Neural crest cell (in vitro differentiated cells): ENCODE results near the gene DNMT3B. TPM values are rescaled to one million over a fixed set of nuclear protein-coding genes. Genes with fewer than 3 reads are reported as not detected.
"Not testable (repeated sequence)": the region's sequence is repeated elsewhere in the genome, so short reads cannot be mapped to it uniquely, and the experiment has no call there.

ENCODE experiments used
- DNase-seq: peaks from one replicate; pipeline ENCODE4 v3.0.0; 2021; ENCODE audit warnings: low read depth, mixed read lengths, low spot score
- H3K27ac Mint-ChIP-seq: one replicate; pipeline ENCODE4 v1.8.0; 2021; ENCODE audit warnings: mild to moderate bottlenecking, mixed read lengths; ENCODE audit not compliant: unreplicated experiment
- H3K27me3 Mint-ChIP-seq: 2 replicates; pipeline ENCODE4 v1.8.0; 2021; ENCODE audit warnings: low read depth, mild to moderate bottlenecking, mixed read lengths
- H3K36me3 Mint-ChIP-seq: 2 replicates; pipeline ENCODE4 v1.8.0; 2021; ENCODE audit warnings: low read depth, mild to moderate bottlenecking, mixed read lengths
- H3K4me1 Mint-ChIP-seq: 2 replicates; pipeline ENCODE4 v1.8.0; 2021; ENCODE audit warnings: mixed read lengths
- H3K4me3 Mint-ChIP-seq: one replicate; pipeline ENCODE4 v1.8.0; 2021; ENCODE audit warnings: mild to moderate bottlenecking, mixed read lengths
- H3K9me3 Mint-ChIP-seq: 2 replicates; pipeline ENCODE4 v1.8.0; 2021; ENCODE audit warnings: mixed read lengths
- long read RNA-seq: library from polyadenylated mRNA; unstranded; transcript quantifications from one replicate; pipeline ENCODE4 v2.0.0, GENCODE V29; 2020
- total RNA-seq: library from RNA; stranded (reverse); gene quantifications from 2 replicates; pipeline ENCODE4 v1.2.1, GENCODE V29; 2021
- TF ChIP-seq, protein P1 (sequence below): fragments of 200-600 bp; sonication (generic); conservative IDR thresholded peaks from 2 replicates; pipeline ENCODE4 v1.5.0; 2021; ENCODE audit warnings: antibody characterized with exemption, mild to moderate bottlenecking

Gene DNMT3B
- total RNA-seq: 57.3 and 58.0 TPM in 2 replicates
- long read RNA-seq, full-length matches to known transcripts: 1 of 78 reads
- long read RNA-seq, partial matches to known transcripts: 54 of 78 reads
- long read RNA-seq, other reads (novel, unspliced or antisense): 23 of 78 reads

DNA sequence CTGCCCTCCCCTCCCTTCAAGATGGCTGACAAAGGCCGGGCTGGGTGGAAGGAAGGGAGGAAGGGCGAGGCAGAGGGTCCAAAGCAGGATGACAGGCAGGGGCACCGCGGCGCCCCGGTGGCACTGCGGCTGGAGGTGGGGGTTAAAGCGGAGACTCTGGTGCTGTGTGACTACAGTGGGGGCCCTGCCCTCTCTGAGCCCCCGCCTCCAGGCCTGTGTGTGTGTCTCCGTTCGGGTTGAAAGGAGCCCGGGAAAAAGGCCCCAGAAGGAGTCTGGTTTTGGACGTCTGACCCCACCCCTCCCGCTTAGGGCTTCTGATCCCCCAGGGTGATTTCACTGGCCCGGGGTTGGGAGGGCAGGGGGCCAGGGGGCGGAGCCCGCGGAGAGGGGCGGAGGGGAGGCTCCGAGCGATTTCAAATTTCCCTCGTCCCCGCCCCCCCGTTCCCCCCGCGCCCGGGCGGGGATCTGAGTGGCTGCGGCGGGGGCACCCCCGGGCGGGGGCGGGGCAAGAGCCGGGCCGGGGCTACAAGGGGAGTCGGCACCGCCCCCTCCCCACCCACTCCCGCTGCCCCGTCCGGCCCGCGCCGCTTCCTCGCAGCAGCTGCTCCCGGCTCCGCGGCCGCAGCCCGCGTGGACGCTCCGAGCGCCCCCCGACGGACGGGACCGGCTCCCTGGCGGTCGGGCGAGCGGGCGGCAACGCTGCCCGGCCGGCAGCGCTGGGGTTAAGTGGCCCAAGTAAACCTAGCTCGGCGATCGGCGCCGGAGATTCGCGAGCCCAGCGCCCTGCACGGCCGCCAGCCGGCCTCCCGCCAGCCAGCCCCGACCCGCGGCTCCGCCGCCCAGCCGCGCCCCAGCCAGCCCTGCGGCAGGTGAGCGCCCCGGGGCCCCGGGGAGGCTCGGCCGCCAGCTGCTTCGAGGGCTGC lies at the start of gene DNMT3B:
Gene DNMT3B, plus strand, starts transcription at position 555 of the 923 bp plus-strand sequence. CDS start 17,939 bp downstream, outside the sequence.
- Mint-ChIP-seq H3K27ac (peak within 1 kb of the TSS; percentile 77), H3K4me1 (peaks cover 42% of the 10 kb centered on the region), H3K9me3 (no peaks in the 10 kb centered on the region), H3K36me3 (no peaks in the 10 kb centered on the region), H3K27me3 (peaks cover 15% of the 10 kb centered on the region), H3K4me3 (peak within 1 kb of the TSS; percentile 98)
- peak; percentile 86 for DNase-seq
- TF ChIP-seq, protein P1, sequence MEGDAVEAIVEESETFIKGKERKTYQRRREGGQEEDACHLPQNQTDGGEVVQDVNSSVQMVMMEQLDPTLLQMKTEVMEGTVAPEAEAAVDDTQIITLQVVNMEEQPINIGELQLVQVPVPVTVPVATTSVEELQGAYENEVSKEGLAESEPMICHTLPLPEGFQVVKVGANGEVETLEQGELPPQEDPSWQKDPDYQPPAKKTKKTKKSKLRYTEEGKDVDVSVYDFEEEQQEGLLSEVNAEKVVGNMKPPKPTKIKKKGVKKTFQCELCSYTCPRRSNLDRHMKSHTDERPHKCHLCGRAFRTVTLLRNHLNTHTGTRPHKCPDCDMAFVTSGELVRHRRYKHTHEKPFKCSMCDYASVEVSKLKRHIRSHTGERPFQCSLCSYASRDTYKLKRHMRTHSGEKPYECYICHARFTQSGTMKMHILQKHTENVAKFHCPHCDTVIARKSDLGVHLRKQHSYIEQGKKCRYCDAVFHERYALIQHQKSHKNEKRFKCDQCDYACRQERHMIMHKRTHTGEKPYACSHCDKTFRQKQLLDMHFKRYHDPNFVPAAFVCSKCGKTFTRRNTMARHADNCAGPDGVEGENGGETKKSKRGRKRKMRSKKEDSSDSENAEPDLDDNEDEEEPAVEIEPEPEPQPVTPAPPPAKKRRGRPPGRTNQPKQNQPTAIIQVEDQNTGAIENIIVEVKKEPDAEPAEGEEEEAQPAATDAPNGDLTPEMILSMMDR: peak; percentile 54

DNA sequence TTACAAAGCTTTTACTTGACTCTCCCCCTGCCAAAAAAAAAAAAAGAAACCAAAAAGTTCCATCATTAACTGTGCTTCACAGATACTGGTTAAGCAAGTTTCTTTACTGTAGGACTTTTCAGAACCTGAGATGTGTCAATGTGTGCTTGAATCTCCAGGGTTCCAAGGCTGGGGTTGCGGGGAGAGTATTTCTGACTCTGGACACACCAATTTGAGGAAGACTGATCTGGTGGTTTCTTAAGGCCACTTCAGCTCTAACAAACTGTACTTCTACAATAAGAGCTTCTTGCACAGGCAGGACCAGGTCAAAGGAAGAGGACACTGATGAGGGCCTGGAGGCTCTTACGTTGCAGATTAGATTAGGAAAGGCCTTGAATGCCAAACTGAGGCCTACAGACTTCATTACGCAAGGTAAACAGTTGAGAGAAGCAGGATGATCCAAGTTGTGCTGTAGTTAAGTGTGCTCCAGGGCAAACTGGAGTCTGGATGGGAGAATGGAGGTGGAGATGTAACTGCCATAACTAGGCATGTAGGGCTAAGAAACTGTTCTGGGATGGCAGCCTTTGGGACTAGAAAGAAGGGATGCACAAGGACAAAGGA lies 43.3 kb upstream of the DNMT3B start:
- no peaks in the 10 kb centered on the region for H3K27me3 Mint-ChIP-seq
- no peak for DNase-seq
- H3K36me3 Mint-ChIP-seq: peaks cover 17% of the 10 kb centered on the region
- H3K4me3 Mint-ChIP-seq: no peak overlapping the region
- TF ChIP-seq, protein P1: no peak
- H3K9me3 Mint-ChIP-seq: no peaks in the 10 kb centered on the region
- H3K27ac Mint-ChIP-seq: no peak overlapping the region
- no peaks in the 10 kb centered on the region for H3K4me1 Mint-ChIP-seq

DNA sequence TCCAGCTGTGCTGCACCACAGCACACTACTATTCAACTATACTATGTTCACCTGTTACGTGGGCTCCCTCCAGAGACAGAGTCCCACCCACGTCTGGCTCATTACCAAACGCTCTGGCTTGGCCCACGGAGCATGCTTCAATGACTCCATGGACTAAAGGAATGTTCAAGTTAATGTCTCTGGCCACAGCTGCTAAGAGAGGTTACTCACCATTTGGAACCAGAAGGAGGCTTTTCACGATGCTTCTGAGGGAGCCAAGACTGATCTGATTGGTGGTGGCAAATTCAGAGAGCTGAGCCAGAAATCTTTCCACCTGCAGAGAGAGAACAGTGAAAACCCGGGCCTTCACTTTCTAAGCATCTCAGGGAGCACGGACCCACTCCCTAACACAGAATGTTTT lies 34.5 kb upstream of the DNMT3B start:
- Mint-ChIP-seq H3K36me3 (peaks cover 16% of the 10 kb centered on the region), H3K27ac (no peak overlapping the region), H3K27me3 (no peaks in the 10 kb centered on the region), H3K4me3 (no peak overlapping the region), H3K4me1 (no peaks in the 10 kb centered on the region), H3K9me3 (peaks cover 4% of the 10 kb centered on the region)
- no peak for DNase-seq
- TF ChIP-seq, protein P1: no peak

DNA sequence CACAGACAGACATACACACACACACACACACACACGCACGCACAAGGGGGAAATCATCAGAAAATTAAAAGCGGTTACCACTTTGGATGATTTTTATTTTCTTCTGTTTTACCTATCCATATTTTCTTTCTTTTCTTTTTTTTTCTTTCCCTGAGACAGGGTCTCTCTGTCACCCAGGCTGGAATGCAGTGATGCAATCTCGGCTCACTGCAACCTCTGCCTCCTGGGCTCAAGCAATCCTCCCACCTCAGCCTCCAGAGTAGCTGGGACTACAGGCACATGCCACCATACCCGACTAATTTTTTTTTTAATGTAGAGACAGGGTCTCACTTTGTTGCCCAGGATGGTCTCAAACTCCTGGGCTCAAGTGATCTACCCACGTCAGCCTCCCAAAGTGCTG lies 33.8 kb upstream of the DNMT3B start:
- H3K27ac Mint-ChIP-seq, H3K27me3 Mint-ChIP-seq, H3K4me3 Mint-ChIP-seq, DNase-seq, H3K4me1 Mint-ChIP-seq, H3K9me3 Mint-ChIP-seq: not testable (repeated sequence)
- peaks cover 16% of the 10 kb centered on the region for H3K36me3 Mint-ChIP-seq

DNA sequence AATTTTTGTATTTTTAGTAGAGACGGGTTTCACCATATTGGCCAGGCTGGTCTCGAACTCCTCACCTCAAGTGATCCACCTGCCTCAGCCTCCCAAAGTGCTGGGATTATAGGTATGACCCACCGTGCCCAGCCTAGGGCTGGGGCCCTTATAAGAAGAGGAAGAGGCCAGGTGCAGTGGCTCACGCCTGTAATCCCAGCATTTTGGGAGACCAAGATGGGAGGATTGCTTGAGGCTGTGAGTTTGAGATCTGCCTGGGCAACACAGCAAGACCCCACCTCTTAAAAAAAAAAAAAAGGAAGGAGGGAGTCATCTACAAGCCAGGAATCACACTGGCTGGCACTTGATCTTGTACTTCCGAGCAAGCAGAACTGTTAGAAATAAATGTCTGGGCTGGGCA lies 32.9 kb upstream of the DNMT3B start:
- H3K27ac Mint-ChIP-seq, H3K4me1 Mint-ChIP-seq, DNase-seq, H3K9me3 Mint-ChIP-seq, H3K4me3 Mint-ChIP-seq, H3K27me3 Mint-ChIP-seq: not testable (repeated sequence)
- H3K36me3 Mint-ChIP-seq: peaks cover 16% of the 10 kb centered on the region

DNA sequence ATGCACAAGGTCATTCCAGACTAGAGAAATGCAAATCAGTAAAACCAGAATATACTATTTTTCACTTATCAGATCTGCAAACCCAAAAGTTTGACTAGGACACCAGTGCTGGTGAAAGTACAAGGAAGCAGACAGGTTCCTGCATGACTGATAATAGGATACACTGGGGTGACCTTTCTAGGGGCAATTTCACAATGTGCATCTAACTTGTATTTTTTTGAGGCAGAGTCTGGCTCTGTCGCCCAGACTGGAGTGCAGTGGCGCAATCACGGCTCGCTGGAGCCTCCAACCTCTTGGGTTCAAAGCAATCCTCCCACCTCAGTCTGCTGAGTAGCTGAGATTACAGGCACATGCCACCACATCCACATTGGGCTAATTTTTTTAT lies 30.3 kb upstream of the DNMT3B start:
- Mint-ChIP-seq H3K27me3 (no peaks in the 10 kb centered on the region), H3K9me3 (no peaks in the 10 kb centered on the region), H3K4me3 (no peak overlapping the region), H3K27ac (no peak overlapping the region), H3K4me1 (no peaks in the 10 kb centered on the region), H3K36me3 (peaks cover 6% of the 10 kb centered on the region)
- TF ChIP-seq, protein P1: no peak
- no peak for DNase-seq
